B cell (primary cell): ENCODE data around the gene SEZ6L. TPM values are rescaled to one million over a fixed set of nuclear protein-coding genes. Genes with fewer than 3 reads are reported as not detected.

Experiments used
- ATAC-seq: fragments of 200-7000 bp; cut with Tn5 transposase; one replicate; pipeline ENCODE4 v1.10.0; 2021; ENCODE audit warnings: low read depth, mild to moderate bottlenecking, moderate number of reproducible peaks, moderate library complexity
- CTCF ChIA-PET: fragments of 350-600 bp; sonication (Branson Sonifier 250); formaldehyde crosslinking; loops from one replicate; lab custom pipeline; 2021; ENCODE audit warnings: antibody characterized with exemption, inconsistent platforms; lab: Charles Lee
- POLR2A ChIA-PET: fragments of 350-600 bp; sonication (Branson Sonifier 250); formaldehyde crosslinking; loops from one replicate; lab custom pipeline; 2021; ENCODE audit warnings: antibody characterized with exemption; lab: Charles Lee
- DNase-seq: peaks from one replicate; pipeline ENCODE4 v3.0.0; 2013
- H2AFZ ChIP-seq: 2 replicates; pipeline ENCODE4 v1.6.1; 2012; ENCODE audit warnings: mild to moderate bottlenecking, low read depth, low read length; ENCODE audit not compliant: insufficient read depth, poor library complexity, severe bottlenecking
- H3K27ac ChIP-seq, 2 donors: 1 replicate in 1 of 2; 2 replicates in 1 of 2; pipeline ENCODE4 v1.5.1; 2012 to 2013; ENCODE audit warnings: low read length in 2 of 2, mild to moderate bottlenecking in 2 of 2, moderate library complexity in 1 of 2
- H3K27me3 ChIP-seq, 4 experiments: fragments of 200-600 bp in 1 of 4; sonication (generic) in 1 of 4; replicated peaks in 1 of 4; 1 replicate in 2 of 4; 2 replicates in 2 of 4; pipeline versions ENCODE4 v1.6.1 to v1.7.0; 2013 to 2016; ENCODE audit warnings: low read length in 3 of 4, mild to moderate bottlenecking in 2 of 4, mixed read lengths in 1 of 4, moderate library complexity in 1 of 4; ENCODE audit not compliant: insufficient read depth in 4 of 4, control insufficient read depth in 3 of 4; ENCODE audit errors: control extremely low read depth in 1 of 4
- H3K36me3 ChIP-seq, 2 experiments: replicated peaks in 1 of 2; 1 replicate in 1 of 2; 2 replicates in 1 of 2; pipeline versions ENCODE4 v1.6.1 to v1.7.1; 2013; ENCODE audit warnings: low read length in 1 of 2; ENCODE audit not compliant: insufficient read depth in 2 of 2, control insufficient read depth in 1 of 2; ENCODE audit errors: control extremely low read depth in 1 of 2, extremely low read depth in 1 of 2
- H3K4me1 ChIP-seq, 2 donors: fragments of 200-600 bp in 1 of 2; sonication (generic) in 1 of 2; 1 replicate in 1 of 2; 2 replicates in 1 of 2; pipeline versions ENCODE4 v1.5.1 to v1.6.1; 2013 to 2017; ENCODE audit warnings: low read length in 2 of 2; ENCODE audit not compliant: control insufficient read depth in 2 of 2, insufficient read depth in 2 of 2
- H3K4me2 ChIP-seq: replicated peaks from 2 replicates; pipeline ENCODE3; 2012; ENCODE audit warnings: mild to moderate bottlenecking, low read depth, low read length; ENCODE audit not compliant: poor library complexity, severe bottlenecking
- H3K4me3 ChIP-seq, 5 experiments: fragments of 200-600 bp in 1 of 5; sonication (generic) in 1 of 5; 1 replicate in 3 of 5; 2 replicates in 2 of 5; pipeline versions ENCODE4 v1.5.1 to v1.7.0; 2011 to 2016; ENCODE audit warnings: low read length in 4 of 5, mild to moderate bottlenecking in 4 of 5, low read depth in 2 of 5, control low read depth in 1 of 5, moderate library complexity in 1 of 5; ENCODE audit not compliant: insufficient read depth in 1 of 5; ENCODE audit errors: control extremely low read depth in 1 of 5, extremely low read depth in 1 of 5
- H3K79me2 ChIP-seq: fragments of 200-600 bp; sonication (generic); one replicate; pipeline ENCODE4 v1.6.0; 2016; ENCODE audit warnings: low read length; ENCODE audit not compliant: control insufficient read depth, insufficient read depth
- H3K9ac ChIP-seq: fragments of 200-600 bp; sonication (generic); 2 replicates; pipeline ENCODE4 v1.6.1; 2017; ENCODE audit warnings: mild to moderate bottlenecking, low read length, moderate library complexity
- H3K9me3 ChIP-seq, 3 donors: one replicate each; pipeline versions ENCODE4 v1.6.1 to v1.7.1; 2013; ENCODE audit warnings: low read length in 2 of 3; ENCODE audit not compliant: control insufficient read depth in 2 of 3, insufficient read depth in 1 of 3; ENCODE audit errors: control extremely low read depth in 1 of 3
- H4K20me1 ChIP-seq: 2 replicates; pipeline ENCODE4 v1.6.0; 2012; ENCODE audit warnings: mild to moderate bottlenecking, low read length; ENCODE audit not compliant: insufficient read depth, control insufficient read depth, poor library complexity, severe bottlenecking
- H3K27ac Mint-ChIP-seq: one replicate; pipeline ENCODE4 v1.8.0; 2021; ENCODE audit warnings: mixed read lengths
- H3K27me3 Mint-ChIP-seq: one replicate; pipeline ENCODE4 v1.8.0; 2021; ENCODE audit warnings: mixed read lengths
- H3K4me1 Mint-ChIP-seq: one replicate; pipeline ENCODE4 v1.8.0; 2021; ENCODE audit warnings: mixed read lengths
- H3K4me3 Mint-ChIP-seq: one replicate; pipeline ENCODE4 v1.8.0; 2021; ENCODE audit warnings: mixed read lengths
- H3K9me3 Mint-ChIP-seq: one replicate; pipeline ENCODE4 v1.8.0; 2022; ENCODE audit warnings: mixed read lengths; ENCODE audit not compliant: insufficient read depth
- CTCF ChIP-seq: fragments of 200-600 bp; IDR thresholded peaks from one replicate; pipeline ENCODE4 v1.8.0; 2022; ENCODE audit warnings: antibody characterized with exemption, mild to moderate bottlenecking
- EZH2 ChIP-seq: IDR thresholded peaks from 2 replicates; pipeline ENCODE4 v1.6.1; 2012; ENCODE audit warnings: borderline replicate concordance, low read depth, mild to moderate bottlenecking, moderate library complexity, low read length; ENCODE audit not compliant: insufficient read depth, poor library complexity, severe bottlenecking
- WGBS: methylation state at CpG from one replicate; pipeline ENCODE4 v1.1.5; 2013; ENCODE audit warnings: missing lambda C conversion rate; ENCODE audit not compliant: insufficient coverage; 5-methylcytosine and 5-hydroxymethylcytosine counted together
- intact Hi-C: fragments of 100-400 bp; cut with micrococcal nuclease; formaldehyde crosslinking; loops from one replicate; pipeline ENCODE4 v1.10.0; 2022
- polyA plus RNA-seq: library from polyadenylated mRNA; depleted of rRNA; stranded (reverse); fragments of >200 nt; gene quantifications from 2 replicates; pipeline ENCODE4 v1.2.3, GENCODE V29; 2012
- total RNA-seq, 2 donors: library from RNA; stranded (reverse); fragments of 120-200 nt in 1 of 2; gene quantifications; 1 replicate in 1 of 2; 2 replicates in 1 of 2; pipeline versions ENCODE4 v1.2.3 to v1.2.4, GENCODE V29; 2013 to 2022

SEZ6L gene
- total and polyA plus RNA-seq, 2 donors (not counting 1 experiment from before 2014, with no cell fraction given): 0.04 TPM; not detected in 1

DNA sequence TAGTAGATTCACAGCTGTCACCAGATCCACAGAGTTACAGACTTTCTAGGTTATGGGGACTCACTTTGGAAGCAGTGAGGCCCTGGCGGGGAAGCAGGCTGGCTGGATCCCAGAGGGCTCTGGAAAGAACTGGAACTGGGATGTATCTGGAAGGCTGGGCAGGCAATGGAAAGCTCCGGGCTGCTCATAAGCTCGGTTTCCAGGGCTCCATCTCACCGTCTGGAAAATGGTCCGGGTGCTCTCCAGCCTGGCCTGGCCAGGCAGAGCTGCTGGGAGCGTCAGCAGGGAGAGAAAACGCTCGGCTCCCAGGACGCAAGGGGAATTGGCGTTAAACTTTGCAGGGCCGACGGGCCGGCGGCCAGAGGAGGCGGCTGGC, 335 bp upstream of the SEZ6L start:
- peak overlapping the region; percentile 48 for H2AFZ ChIP-seq
- H3K9me3 ChIP-seq: peaks cover 0 to 18% (median 1%) of the 10 kb centered on the region in 3 donors
- no peak for TF ChIP-seq EZH2
- no peak for TF ChIP-seq CTCF
- 8% methylated on average over 15 of the region's 15 CpGs for WGBS
- CTCF ChIA-PET: interaction anchor here (0.8 to 1.0 kb wide), 2 partner anchors 10 to 16 kb away, joined by 3 read pairs; no protein-coding TSS in a partner anchor
- no peaks in the 10 kb centered on the region for H3K36me3 ChIP-seq
- H3K9ac ChIP-seq: peak overlapping the region; percentile 40
- Mint-ChIP-seq H3K9me3 (no peaks in the 10 kb centered on the region), H3K27ac (no peak overlapping the region), H3K4me3 (peak overlapping the region; percentile 75), H3K27me3 (peaks cover 81% of the 10 kb centered on the region), H3K4me1 (peaks cover 14% of the 10 kb centered on the region)
- ATAC-seq: no peak
- peak overlapping the region in 3 of 5 experiments; percentile 21 to 46 (median 43) for H3K4me3 ChIP-seq
- H3K4me2 ChIP-seq: peak overlapping the region; percentile 80
- H3K4me1 ChIP-seq: peaks cover 16 to 18% of the 10 kb centered on the region in 2 donors
- peaks cover 0 to 47% (median 25%) of the 10 kb centered on the region in 4 experiments for H3K27me3 ChIP-seq
- DNase-seq: peak; percentile 2
- POLR2A ChIA-PET: no interaction called here
- intact Hi-C loops: no loop called here
- H3K79me2 ChIP-seq: no peaks in the 10 kb centered on the region
- H4K20me1 ChIP-seq: no peaks in the 10 kb centered on the region
- no peak overlapping the region for H3K27ac ChIP-seq

DNA sequence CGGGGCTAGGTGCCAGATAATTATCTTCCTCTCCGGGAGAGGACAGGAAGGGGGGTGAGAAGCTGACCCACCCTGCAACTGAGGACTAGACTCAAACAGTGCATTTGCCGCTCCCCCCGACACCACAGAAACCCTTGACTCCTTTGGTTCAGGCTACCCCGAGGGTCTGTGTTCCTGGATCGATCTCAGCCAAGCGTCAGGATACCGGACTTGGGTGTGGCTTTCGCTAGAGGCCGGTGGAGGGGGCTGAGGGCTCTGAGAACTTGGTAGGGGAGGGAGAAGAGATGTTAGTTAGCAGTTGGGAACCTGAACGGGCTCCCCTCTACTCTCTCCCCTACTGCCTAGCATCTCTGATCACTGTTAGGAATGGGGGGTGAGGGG, 840 bp downstream of the SEZ6L start:
- Histone ChIP-seq H3K4me1 (peaks cover 16 to 18% of the 10 kb centered on the region in 2 donors), H3K36me3 (no peaks in the 10 kb centered on the region), H3K9me3 (peaks cover 0 to 18% (median 1%) of the 10 kb centered on the region in 3 donors), H3K4me3 (peak overlapping the region in 3 of 5 experiments; percentile 35 to 46 (median 43)), H4K20me1 (no peaks in the 10 kb centered on the region), H3K27me3 (peaks cover 0 to 47% (median 25%) of the 10 kb centered on the region in 4 experiments), H3K27ac (no peak overlapping the region), H3K79me2 (no peaks in the 10 kb centered on the region), H3K9ac (peak overlapping the region; percentile 40), H3K4me2 (peak overlapping the region; percentile 80), H2AFZ (peak overlapping the region; percentile 48)
- TF ChIP-seq CTCF (no peak), EZH2 (no peak)
- CTCF ChIA-PET: no interaction called here
- H3K4me1 Mint-ChIP-seq: peaks cover 14% of the 10 kb centered on the region
- intact Hi-C loops: no loop called here
- no CpG with 5 or more reads among the region's 11 CpGs for WGBS
- peaks cover 82% of the 10 kb centered on the region for H3K27me3 Mint-ChIP-seq
- no peak overlapping the region for H3K27ac Mint-ChIP-seq
- H3K9me3 Mint-ChIP-seq: no peaks in the 10 kb centered on the region
- peak overlapping the region; percentile 67 for H3K4me3 Mint-ChIP-seq
- POLR2A ChIA-PET: no interaction called here
- no peak for DNase-seq
- ATAC-seq: no peak
